Tibial nerve (tissue), 4 donors: ENCODE results near the gene MRPL52. TPM values are rescaled to one million over a fixed set of nuclear protein-coding genes. Genes with fewer than 3 reads are reported as not detected.

ENCODE experiments used
- DNase-seq, 2 donors: peaks; one replicate each; pipeline ENCODE4 v3.0.0-alpha.2; 2019; ENCODE audit warnings: low spot score in 2 of 2
- H3K27ac ChIP-seq, 4 donors: fragments of 200-600 bp; sonication (generic) in 3 of 4; one replicate each; pipeline ENCODE4 v1.5.1; 2017 to 2019; ENCODE audit warnings: mild to moderate bottlenecking in 1 of 4
- H3K27me3 ChIP-seq, 2 donors: fragments of 200-600 bp; sonication (generic) in 1 of 2; one replicate each; pipeline versions ENCODE4 v1.5.1 to v1.6.0; 2017 to 2019
- H3K36me3 ChIP-seq, 3 donors: fragments of 200-600 bp; sonication (generic); one replicate each; pipeline ENCODE4 v1.5.1; 2018 to 2019
- H3K4me1 ChIP-seq, 4 donors: fragments of 200-600 bp; sonication (generic) in 3 of 4; one replicate each; pipeline ENCODE4 v1.5.1; 2017 to 2019
- H3K4me3 ChIP-seq, 4 donors: fragments of 200-600 bp; sonication (generic) in 3 of 4; one replicate each; pipeline ENCODE4 v1.5.1; 2017 to 2019; ENCODE audit warnings: mild to moderate bottlenecking in 1 of 4, moderate library complexity in 1 of 4
- H3K9me3 ChIP-seq, 4 donors: fragments of 200-600 bp; sonication (generic) in 3 of 4; one replicate each; pipeline ENCODE4 v1.5.1; 2017 to 2019
- EP300 ChIP-seq, 2 donors: sonication (generic); formaldehyde crosslinking; IDR thresholded peaks; one replicate each; pipeline ENCODE4 v1.6.1; 2017; ENCODE audit warnings: antibody characterized with exemption in 2 of 2, mild to moderate bottlenecking in 1 of 2
- POLR2A ChIP-seq, 2 donors: fragments of 450-650 bp; IDR thresholded peaks; one replicate each; pipeline ENCODE4 v1.6.1; 2017; ENCODE audit warnings: antibody characterized with exemption in 2 of 2, mild to moderate bottlenecking in 2 of 2, moderate library complexity in 2 of 2
- WGBS, 2 donors: methylation state at CpG; one replicate each; pipeline ENCODE4 v1.1.5; 2018; 5-methylcytosine and 5-hydroxymethylcytosine counted together
- small RNA-seq: library from RNA; depleted of rRNA; stranded (forward); fragments of <200 nt; gene quantifications from one replicate; pipeline ENCODE3, GENCODE V24; 2016
- total RNA-seq, 4 donors: library from RNA; depleted of rRNA; stranded (reverse); fragments of >200 nt; gene quantifications; one replicate each; pipeline ENCODE4 v1.1.0, GENCODE V29; 2016
- TF ChIP-seq, protein P1 (sequence below), 5 experiments: fragments of 200-600 bp in 3 of 5; fragments of 450-650 bp in 2 of 5; sonication (generic) in 3 of 5; IDR thresholded peaks; one replicate each; pipeline ENCODE4 v1.5.1; 2016 to 2019; ENCODE audit warnings: antibody characterized with exemption in 5 of 5, mild to moderate bottlenecking in 3 of 5, moderate library complexity in 2 of 5

The MRPL52 gene
- total RNA-seq, 4 donors from 2014 or later, result 26.7 to 44.0 (median 30.2) TPM

DNA sequence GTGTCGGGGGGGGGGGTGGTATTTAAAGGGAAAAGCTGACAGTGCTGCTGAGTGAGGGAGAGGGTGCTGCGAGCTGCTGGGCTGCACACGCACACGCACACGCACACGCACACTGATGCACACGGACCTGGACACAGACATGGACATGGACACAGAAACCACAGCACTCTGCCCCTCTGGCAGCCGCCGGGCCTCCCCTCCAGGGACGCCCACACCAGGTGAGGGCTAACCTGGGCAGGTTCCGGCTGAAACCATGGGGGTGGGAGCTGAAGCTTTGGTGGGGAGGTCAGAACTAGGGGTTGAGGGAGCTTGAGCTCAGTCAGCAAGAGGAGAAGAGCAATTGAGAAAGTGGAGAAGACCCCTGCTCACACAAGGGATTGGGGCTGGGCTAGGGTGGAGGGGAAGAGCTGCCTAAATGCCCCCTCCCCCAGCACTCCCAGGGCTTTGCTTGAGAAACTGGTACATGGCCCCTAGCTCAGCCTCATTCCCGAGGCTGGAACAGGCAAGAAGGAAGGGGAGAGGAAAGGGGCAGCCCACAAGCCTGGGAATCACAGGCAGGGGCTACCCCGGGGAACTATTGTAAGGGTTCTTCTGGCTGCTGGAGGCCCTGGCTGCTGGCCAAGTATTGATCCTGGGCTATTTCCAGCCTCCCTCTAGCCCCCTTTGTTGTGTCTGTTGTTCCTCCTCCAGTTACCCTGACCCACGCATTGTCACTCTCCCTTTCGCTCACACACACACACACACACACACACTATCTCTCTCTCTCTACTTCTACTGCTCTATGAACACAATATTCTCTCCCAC is 53.7 kb downstream of the MRPL52 start, which contains the start of gene REM2:
Gene REM2, plus strand, starts transcription at position 50 of the 804 bp plus-strand sequence. Its CDS starts 66 bp downstream, at position 116.
- 21 to 35% methylated on average over 14 to 15 of the region's 15 CpGs for WGBS, 2 donors
- Histone ChIP-seq H3K9me3 (no peaks in the 10 kb centered on the region), H3K27me3 (no peaks in the 10 kb centered on the region), H3K27ac (no peak within 1 kb of the TSS), H3K36me3 (peaks cover 0 to 18% (median 3%) of the 10 kb centered on the region in 3 donors), H3K4me1 (peaks cover 0 to 46% (median 18%) of the 10 kb centered on the region in 4 donors), H3K4me3 (no peak within 1 kb of the TSS)
- TF ChIP-seq POLR2A (IDR thresholded peaks at IDR 0.05) (no peak), EP300 (IDR thresholded peaks at IDR 0.05) (no peak)
- TF ChIP-seq, protein P1, sequence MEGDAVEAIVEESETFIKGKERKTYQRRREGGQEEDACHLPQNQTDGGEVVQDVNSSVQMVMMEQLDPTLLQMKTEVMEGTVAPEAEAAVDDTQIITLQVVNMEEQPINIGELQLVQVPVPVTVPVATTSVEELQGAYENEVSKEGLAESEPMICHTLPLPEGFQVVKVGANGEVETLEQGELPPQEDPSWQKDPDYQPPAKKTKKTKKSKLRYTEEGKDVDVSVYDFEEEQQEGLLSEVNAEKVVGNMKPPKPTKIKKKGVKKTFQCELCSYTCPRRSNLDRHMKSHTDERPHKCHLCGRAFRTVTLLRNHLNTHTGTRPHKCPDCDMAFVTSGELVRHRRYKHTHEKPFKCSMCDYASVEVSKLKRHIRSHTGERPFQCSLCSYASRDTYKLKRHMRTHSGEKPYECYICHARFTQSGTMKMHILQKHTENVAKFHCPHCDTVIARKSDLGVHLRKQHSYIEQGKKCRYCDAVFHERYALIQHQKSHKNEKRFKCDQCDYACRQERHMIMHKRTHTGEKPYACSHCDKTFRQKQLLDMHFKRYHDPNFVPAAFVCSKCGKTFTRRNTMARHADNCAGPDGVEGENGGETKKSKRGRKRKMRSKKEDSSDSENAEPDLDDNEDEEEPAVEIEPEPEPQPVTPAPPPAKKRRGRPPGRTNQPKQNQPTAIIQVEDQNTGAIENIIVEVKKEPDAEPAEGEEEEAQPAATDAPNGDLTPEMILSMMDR (IDR thresholded peaks at IDR 0.05), result no peak
- no peak for DNase-seq

DNA sequence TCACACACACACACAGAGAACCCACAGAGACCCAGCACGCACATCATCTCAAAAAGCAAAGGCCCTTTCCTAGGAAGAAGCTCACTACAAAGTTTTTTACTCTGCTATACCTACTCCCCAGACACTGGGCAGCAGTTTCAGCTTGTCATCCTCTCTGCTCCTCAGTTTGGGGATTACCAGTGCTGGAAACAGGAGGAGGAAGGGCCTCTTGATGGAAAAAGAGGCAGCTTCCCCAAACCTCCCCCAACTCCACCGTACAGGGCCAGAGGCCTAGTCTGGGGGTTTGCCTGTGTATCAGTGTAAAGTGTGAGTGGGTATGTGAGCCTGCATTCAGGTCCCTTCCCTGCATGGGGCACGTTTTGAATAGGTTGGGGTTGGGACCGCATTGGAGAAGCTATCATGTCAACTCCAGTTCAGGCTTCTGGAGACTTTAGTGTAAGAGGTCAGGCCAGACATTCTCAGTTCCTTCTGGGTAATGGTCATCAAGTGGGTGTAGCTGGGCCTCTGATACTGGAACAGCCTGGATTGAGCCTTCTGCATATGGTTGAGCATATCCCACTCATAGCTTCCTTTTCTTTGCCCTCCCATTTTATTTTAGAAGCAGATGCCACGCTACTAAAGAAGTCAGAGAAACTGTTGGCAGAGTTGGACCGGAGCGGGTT is 54.5 kb downstream of the MRPL52 start:
- TF ChIP-seq EP300 (IDR thresholded peaks at IDR 0.05) (no peak), POLR2A (IDR thresholded peaks at IDR 0.05) (no peak)
- TF ChIP-seq, protein P1 (IDR thresholded peaks at IDR 0.05), result no peak
- H3K27ac ChIP-seq, result no peak overlapping the region
- H3K4me1 ChIP-seq, result peaks cover 0 to 47% (median 19%) of the 10 kb centered on the region in 4 donors
- H3K4me3 ChIP-seq, result no peak overlapping the region
- WGBS, 2 donors, result 76 to 77% methylated on average over 7 of the region's 7 CpGs
- H3K36me3 ChIP-seq, result peaks cover 0 to 10% (median 0%) of the 10 kb centered on the region in 3 donors
- H3K9me3 ChIP-seq, result no peaks in the 10 kb centered on the region
- DNase-seq, result no peak
- H3K27me3 ChIP-seq, result no peaks in the 10 kb centered on the region

Small RNA genes lying within 50 kb of the gene (small RNA-seq; reads per million reads assigned to genes)
- gene RF00019, result not detected

Other genes starting within 250 kb of the MRPL52 start
- 100 to 1,000 TPM; 128 to 254 (median 198) TPM for gene DAD1, start 240.7 kb upstream of the MRPL52 start, total RNA-seq
- 10 to 100 TPM; 16.1 to 42.4 (median 31.9) TPM for gene ABHD4, start 231.6 kb upstream of the MRPL52 start, total RNA-seq
- not detected for gene OR6J1, start 185.5 kb upstream of the MRPL52 start, total RNA-seq
- 10 to 100 TPM; 65.5 to 79.6 (median 69.6) TPM for gene OXA1L, start 63.2 kb upstream of the MRPL52 start, total RNA-seq
- 10 to 100 TPM in 3 of 4 donors, 1 to 10 TPM in 1; 8.4 to 39.8 (median 19.0) TPM for gene SLC7A7, start 14.5 kb upstream of the MRPL52 start, total RNA-seq
- gene MMP14, start 6.7 kb downstream of the MRPL52 start, total RNA-seq, result 100 to 1,000 TPM; 101 to 222 (median 145) TPM
- 100 to 1,000 TPM in 2 of 4 donors, 10 to 100 TPM in 2; 82.3 to 151 (median 97.0) TPM for gene LRP10, start 41.9 kb downstream of the MRPL52 start, total RNA-seq
- under 1 TPM in 2 of 4 donors, not detected in 2; 0.42 to 0.44 TPM for gene REM2, start 53.3 kb downstream of the MRPL52 start, total RNA-seq
- gene RBM23, start 89.3 kb downstream of the MRPL52 start, total RNA-seq, result 100 to 1,000 TPM in 3 of 4 donors, 10 to 100 TPM in 1; 81.9 to 633 (median 298) TPM
- 10 to 100 TPM; 60.6 to 82.5 (median 76.8) TPM for gene PRMT5, start 99.5 kb downstream of the MRPL52 start, total RNA-seq
- 100 to 1,000 TPM in 1 of 4 donors, 10 to 100 TPM in 3; 52.1 to 104 (median 74.3) TPM for gene HAUS4, start 127.2 kb downstream of the MRPL52 start, total RNA-seq
- gene AJUBA, start 152.7 kb downstream of the MRPL52 start, total RNA-seq, result 10 to 100 TPM; 22.8 to 33.5 (median 28.4) TPM
- gene C14orf93, start 180.3 kb downstream of the MRPL52 start, total RNA-seq, result 10 to 100 TPM in 1 of 4 donors, 1 to 10 TPM in 3; 8.4 to 18.6 (median 9.5) TPM
- gene PSMB5, start 205.0 kb downstream of the MRPL52 start, total RNA-seq, result 100 to 1,000 TPM in 3 of 4 donors, 10 to 100 TPM in 1; 90.2 to 154 (median 113) TPM
- not detected for gene PSMB11, start 212.3 kb downstream of the MRPL52 start, total RNA-seq
- gene CDH24, start 227.6 kb downstream of the MRPL52 start, total RNA-seq, result 10 to 100 TPM in 1 of 4 donors, 1 to 10 TPM in 3; 3.9 to 11.1 (median 6.0) TPM